DMS53 treated with DMSO at 0.1 percent for 48 hours (cell line): ENCODE results near the gene CYP2C19.
"Not testable (repeated sequence)": the region's sequence is repeated elsewhere in the genome, so short reads cannot be mapped to it uniquely, and the experiment has no call there.

Experiments used
- DNase-seq: peaks from one replicate; lab custom pipeline; 2025; ENCODE audit not compliant: unreplicated experiment; lab: John Stamatoyannopoulos, UW

CYP2C19 gene

DNA sequence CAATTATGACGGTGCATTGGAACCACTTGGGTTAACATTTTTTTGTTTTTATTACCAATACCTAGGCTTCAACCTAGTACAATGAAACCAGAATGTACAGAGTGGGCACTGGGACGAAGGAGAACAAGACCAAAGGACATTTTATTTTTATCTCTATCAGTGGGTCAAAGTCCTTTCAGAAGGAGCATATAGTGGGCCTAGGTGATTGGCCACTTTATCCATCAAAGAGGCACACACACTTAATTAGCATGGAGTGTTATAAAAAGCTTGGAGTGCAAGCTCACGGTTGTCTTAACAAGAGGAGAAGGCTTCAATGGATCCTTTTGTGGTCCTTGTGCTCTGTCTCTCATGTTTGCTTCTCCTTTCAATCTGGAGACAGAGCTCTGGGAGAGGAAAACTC, at the start of gene CYP2C19:
TSS of gene CYP2C19 (plus strand) at position 289 of the 400 bp plus-strand sequence. CDS start at position 314, 25 bp downstream.
- DNase-seq = no peak

DNA sequence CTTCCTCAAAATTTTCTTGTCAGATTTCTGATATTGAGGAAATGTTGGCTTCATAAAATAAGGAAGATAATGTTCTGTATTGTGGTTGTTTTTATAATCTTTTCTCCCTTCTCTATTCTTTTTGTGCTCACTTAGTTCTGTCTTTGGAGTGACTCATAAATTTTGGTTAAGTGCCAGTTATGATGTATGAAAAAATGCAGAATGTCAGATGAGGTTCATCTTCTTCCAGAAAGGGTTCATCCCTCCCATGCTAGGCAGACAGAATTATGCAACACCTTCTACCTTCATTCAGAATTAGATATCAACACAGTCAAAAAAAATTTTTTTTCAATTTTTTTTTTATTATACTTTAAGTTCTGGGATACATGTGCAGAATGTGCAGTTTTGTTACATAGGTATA, 36.6 kb upstream of the CYP2C19 start:
- DNase-seq = no peak

DNA sequence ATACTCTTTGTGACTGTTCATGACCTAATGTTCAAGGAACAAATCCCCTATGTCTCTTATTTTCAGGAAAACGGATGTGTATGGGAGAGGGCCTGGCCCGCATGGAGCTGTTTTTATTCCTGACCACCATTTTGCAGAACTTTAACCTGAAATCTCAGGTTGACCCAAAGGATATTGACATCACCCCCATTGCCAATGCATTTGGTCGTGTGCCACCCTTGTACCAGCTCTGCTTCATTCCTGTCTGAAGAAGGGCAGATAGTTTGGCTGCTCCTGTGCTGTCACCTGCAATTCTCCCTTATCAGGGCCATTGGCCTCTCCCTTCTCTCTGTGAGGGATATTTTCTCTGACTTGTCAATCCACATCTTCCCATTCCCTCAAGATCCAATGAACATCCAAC, 27.3 kb upstream of the CYP2C19 start:
- DNase-seq = no peak

DNA sequence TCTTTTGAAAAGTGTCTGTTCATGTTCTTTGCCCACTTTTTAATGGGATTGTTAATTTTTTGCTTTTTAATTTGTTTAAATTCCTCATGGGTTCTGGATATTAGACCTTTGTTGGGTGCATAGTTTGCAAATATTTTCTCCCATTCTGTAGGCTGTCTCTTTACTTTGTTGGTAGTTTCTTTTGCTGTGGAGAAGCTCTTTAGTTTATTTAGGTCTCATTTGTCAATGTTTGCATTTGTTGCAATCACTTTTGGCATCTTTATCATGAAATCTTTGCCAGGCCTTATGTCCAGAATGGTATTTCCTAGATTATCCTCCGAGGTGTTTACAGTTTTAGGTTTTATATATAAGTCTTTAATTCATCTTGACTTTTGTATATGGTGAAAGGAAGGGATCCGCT, 23.9 kb upstream of the CYP2C19 start:
- DNase-seq = no peak

DNA sequence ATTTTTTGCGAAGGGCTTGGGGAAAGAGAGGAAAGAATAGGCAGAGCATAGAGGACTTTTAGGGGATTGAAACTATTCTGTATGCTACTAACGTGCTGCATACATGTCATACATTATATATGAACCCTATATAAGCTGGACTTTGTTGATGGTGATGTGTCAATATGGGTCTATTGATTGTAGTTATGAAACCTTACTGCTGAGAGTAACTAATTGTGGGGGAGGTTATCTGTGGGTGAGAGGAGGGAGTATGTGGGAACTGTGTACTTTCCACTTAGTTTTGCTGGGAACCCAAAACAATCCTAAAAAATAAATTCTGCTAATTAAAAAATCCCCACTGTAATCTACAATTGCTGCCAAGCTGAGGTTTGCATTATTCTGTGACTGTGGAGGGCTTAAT, 15.3 kb upstream of the CYP2C19 start:
- DNase-seq = no peak

DNA sequence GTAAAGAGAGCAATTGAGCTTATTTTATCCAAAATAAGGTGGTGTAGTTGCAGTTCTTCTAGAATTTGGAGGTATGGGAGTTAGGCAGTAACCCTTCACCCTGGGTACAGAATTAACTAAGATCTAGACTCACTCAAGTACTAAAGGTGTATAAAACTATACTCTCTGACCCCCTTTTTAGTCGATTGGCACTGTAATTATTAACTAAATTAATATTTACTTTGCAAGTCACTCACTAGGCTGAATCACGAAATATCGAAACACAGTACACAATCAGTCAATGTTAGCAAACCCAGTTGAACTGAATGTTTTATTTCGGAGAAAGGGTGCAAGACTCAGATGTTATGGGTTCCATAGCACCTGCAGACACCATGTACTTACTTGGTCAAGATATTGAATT, 14.6 kb upstream of the CYP2C19 start:
- no peak for DNase-seq

DNA sequence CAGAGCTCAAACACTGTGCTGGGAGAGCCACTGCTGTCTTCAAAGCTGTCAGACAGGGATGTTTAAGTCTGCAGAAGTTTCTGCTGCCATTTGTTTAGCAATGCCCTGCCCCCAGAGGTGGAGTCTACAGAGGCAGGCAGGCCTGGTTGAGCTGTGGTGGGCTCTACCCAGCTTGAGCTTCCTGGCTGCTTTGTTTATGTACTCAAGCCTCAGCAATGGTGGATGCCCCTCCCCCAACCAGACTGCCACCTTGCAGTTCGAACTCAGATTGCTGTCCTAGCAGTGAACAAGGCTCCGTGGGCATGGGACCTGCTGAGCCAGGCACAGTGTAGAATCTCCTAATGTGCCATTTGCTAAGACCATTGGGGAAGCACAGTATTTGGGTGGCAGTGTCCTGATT, 4.6 kb upstream of the CYP2C19 start:
- DNase-seq = no peak

DNA sequence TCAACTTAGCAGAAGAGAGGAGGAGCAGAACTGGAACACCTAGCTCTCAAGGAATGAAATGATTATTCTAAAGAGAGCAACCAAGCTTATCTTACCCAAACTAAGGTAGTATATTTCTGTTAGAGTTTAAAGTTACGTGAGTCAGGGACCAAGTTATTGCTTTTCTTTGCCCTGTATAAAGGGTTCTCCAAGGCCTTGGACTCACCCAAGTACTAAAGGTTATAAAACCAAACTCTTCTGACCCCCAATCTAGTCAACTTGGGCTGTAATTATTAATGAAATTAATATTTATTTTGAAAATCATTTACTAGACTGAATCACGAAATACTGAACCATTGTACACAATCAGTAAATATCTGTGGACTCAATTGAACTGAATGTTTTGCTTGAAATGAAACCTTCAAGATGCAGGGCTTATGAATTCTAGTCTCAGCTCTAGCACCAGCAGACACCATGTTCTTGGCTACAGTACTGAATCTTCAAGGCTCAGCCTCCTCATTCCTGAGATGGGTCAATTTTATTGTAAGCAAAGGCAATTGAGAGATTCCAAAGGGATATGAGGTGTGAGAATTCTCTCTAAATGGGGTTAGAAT, 1.8 kb upstream of the CYP2C19 start:
- no peak for DNase-seq

DNA sequence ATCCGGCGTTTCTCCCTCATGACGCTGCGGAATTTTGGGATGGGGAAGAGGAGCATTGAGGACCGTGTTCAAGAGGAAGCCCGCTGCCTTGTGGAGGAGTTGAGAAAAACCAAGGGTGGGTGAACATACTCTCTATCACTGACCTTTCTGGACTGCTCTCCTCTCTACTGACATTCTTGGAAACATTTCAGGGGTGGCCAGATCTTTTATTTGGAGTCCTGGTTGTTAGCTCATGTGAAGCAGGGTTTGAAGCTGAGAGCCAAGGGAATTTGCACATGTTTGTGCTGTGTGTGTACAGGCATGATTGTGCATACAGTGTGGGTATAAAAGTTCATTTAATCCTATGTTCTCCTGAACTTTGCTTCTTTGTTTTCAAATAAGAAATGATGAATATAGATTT, 12.9 kb downstream of the CYP2C19 start:
- DNase-seq = not testable (repeated sequence)

DNA sequence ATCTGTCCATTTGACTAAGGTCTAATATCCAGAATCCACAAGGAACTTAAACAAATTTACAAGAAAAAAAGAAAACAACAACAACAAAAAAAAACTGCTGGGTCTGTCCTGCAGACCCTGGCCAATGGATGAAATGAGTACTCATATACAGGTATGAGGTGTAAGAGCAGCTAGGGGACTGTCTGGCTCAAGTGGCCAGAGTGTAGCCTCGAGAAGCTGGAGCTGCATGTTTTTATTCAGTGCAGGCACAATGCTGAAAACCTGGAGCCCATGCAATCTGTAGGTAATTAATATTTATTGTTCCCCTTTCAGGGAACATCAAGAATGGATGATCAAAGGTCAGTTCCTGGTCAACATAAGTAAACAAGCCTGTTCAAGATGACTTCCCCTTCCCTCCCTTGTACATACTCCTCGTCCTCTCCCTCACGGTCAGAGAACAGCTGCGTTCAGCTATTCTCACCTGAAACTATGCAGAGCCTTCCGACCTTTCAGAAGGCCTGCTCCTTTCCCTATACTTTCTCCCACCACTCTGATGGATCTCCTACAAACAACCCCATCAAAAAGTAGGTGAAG, 15.5 kb downstream of the CYP2C19 start:
- peak; percentile 45 for DNase-seq

DNA sequence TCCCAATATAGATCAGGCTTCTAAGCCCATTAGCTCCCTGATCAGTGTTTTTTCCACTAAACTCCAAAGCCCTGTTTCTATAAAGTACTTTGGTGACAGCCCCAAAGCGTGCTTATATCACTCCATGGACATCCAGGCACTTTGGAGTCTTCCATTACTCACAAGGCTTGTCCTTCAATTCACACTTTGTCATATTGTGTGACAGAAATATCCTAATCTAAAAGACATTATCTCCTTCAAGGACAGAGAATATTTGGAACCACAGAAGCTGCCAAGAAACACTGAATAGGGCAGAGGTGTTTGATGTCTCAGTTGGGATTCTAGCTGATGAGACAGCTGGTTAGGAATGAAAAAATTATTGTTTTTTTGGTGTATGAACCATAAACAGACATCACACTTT, 18.4 kb downstream of the CYP2C19 start:
- no peak for DNase-seq

DNA sequence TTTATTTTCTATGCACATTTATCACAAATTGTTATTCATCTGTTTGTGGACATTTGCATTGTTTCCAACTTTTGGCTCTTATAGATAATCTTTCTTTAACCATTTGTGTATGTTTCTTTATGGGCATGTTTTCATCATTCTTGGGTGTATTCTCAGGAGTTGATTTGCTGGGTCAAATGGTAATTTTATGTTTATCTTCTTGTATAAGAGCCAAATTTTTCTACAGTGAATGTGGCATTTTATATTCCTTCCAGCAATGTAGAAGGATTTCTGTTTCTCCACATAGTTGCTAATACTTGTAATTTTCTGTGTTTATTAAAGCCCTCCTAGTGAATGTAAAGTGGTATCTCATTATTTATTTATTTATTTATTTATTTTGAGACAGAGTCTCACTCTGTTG, 21.8 kb downstream of the CYP2C19 start:
- no peak for DNase-seq

DNA sequence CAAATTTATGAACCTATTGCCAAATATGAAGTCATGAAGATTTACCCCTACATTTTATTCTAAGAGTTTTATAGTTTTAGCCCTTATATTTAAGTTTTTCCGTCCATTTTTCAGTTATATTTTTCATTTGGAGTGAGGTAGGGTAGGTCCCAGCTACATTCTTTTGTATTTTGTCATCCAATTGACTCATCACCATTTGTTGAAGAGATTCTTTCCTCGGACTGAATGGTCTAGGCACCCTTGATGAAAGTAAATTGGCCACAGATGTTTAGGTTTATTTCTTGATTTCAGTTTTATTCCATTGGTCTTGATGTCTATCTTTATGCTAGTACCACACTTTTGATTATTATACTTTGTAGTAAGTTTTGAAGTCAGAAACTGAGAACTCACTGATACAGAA, 22.7 kb downstream of the CYP2C19 start:
- DNase-seq = no peak

DNA sequence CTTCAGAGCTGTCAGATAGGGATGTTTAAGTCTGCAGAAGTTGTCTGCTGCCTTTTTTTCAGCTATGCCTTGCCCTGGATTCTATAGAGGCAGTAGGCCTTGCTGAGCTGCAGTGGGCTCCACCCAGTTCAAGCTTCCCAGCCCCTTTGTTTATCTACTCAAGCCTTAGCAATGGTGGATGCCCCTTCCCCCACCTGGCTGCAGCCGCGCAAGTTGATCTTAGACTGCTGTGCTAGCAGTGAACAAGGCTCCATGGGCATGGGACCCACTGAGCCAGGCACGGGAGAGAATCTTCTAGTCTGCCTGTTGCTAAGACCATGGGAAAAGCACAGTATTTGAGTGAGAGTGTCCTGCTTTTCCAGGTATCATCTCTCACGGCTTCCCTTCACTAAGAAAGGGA, 38.1 kb downstream of the CYP2C19 start:
- not testable (repeated sequence) for DNase-seq

DNA sequence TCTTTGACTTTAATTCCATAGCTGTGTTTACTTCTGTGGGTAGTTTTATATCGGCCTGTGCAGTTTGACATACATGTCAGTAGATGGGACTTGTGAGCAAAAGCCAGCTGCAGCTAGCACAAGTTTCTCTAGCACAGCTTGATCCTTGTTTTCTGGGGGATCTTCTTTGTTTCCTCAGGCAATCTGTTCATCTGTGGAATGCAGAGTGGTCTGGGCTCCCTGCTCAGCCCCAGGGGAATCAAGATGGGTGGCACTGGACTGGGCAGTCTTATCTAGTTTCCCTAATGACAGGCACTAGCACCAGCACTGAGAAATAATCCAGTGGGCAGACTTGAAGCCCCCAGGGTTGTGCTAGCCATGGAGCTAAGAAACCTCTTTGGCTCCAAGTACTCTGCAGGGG, 40.8 kb downstream of the CYP2C19 start:
- no peak for DNase-seq

DNA sequence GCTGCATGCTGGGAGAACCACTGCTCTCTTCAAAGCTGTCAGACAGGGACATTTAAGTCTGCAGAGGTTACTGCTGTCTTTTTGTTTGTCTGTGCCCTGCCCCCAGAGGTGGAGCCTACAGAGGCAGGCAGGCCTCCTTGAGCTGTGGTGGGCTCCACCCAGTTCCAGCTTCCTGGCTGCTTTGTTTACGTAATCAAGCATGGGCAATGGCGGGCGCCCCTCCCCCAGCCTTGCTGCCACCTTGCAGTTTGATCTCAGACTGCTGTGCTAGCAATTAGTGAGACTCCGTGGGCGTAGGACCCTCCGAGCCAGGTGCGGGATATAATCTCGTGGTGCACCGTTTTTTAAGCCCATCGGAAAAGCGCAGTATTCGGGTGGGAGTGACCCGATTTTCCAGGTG, 67.5 kb downstream of the CYP2C19 start:
- not testable (repeated sequence) for DNase-seq

DNA sequence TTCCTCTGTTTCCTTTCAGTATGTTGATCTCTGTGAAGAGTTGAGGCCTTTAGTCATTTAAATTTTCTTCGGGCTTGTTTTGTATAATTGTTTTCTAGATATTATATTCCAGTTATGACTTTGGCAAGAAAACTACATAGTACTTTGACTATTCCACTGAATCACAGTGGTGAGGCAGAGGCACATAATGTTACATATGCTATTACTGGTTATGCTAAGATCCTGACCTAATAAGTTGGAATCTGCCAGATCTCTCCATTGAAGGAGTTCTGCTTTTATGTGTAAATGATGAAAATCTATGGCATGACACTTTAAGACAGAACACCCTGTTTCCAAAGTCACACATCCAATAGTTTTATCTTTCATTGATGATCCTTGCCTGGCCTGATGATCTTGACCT, 83.7 kb downstream of the CYP2C19 start:
- no peak for DNase-seq

DNA sequence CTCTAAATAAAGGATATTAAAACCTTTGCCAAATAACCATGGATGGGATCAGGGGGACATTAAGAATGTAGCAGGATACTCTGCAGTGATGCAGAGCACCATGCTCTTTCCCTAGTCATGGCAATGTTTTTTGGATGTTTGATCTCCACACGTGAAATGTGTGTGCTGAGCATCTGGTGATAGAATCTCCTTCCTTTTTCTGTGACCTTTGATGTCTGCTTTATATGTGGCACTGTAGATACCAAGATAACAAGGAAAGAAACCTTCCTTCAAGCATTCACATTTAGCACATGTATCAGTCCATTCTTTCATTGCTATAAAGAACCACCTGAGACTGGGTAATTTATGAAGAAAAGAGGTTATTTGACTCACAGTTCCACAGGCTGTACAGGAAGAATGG, 88.3 kb downstream of the CYP2C19 start:
- DNase-seq = no peak

DNA sequence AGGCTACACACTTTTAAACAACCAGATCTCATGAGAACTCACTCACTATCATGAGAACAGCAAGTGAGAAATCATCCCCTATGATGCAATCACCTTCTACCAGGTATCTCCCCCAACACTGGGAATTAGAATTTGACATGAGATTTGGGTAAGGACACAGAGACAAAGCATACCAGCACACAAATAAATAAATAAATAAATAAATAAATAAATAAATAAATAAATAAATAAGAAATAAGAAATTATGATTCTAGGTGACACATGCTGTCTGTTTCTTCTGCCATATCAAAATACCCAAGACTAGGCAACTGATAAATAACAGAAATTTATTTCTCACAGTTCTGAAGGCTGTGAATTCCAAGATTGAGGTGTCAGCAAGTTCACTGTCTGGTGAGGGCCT, 88.8 kb downstream of the CYP2C19 start:
- DNase-seq = no peak

DNA sequence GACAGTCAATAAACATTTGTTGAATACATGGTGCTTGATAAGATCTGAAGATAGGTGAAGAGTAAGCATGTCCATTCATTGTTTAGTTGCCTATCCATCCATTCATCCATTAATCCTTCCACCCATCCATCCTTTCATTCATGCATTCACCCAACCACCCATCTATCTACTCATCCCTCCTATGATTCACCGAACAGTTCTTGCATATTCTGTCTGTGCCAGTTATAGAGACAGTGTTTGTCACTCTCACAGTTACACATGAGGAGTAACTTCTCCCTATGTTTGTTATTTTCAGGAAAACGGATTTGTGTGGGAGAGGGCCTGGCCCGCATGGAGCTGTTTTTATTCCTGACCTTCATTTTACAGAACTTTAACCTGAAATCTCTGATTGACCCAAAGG, 90.0 kb downstream of the CYP2C19 start:
- DNase-seq = no peak

DNA sequence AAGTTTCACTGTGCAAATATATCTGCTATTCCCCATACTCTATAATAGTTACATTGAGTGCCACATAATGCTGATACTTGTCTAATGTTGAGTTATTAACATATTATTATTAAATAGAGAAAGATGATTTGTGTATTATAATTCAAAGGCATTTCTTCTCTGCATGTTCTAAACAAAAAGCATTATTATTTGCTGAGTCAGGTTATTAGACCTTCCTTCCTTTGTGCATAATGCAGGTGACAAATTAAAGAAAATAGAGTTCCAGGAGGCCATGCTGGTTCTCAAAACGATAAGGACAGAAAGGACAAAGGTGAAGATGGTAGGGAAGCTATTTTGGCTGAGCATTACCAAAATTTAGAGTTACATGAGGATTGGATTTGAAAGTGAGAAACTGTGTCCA, 90.6 kb downstream of the CYP2C19 start:
- no peak for DNase-seq

DNA sequence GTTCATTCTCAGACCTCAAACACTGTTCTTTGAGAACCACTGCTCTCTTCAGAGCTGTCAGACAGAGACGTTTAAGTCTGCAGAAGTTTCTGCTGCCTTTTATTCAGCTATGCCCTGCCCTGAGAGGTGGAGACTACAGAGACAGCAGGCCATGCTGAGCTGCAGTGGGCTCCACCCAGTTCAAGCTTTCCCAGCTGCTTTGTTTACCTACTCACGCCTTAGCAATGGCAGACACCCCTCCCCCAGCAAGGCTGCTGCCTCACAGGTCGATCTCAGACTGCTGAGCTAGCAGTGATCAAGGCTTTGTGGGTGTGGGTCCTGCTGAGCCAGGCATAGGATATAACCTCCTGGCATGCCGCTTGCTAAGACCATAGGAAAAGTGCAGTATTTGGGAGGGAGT, 95.5 kb downstream of the CYP2C19 start:
- no peak for DNase-seq

DNA sequence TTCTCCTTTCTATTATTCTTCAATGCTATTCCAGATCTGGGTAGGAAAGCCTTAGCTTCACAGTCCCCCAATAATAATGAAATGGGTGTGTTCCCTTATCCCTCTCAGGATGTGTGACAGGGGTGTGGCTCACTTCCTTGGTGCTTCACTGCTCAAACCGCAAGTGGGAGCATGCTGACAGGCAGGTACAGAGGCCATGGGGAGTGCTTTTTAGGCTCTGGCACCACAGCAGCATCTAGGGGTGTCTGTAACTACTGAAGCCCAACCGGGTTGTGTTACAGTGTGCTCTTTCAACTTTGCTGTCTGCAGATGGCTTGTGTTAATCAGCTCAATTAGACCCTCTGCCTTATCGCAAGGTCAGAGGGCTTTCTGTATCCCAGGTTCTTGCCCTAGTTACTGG, 96.6 kb downstream of the CYP2C19 start:
- no peak for DNase-seq
